GM18951 (cell line): ENCODE measurements around the gene CA10.

ENCODE experiments used
- POLR2A ChIP-seq: IDR thresholded peaks from 4 replicates; pipeline ENCODE4 v1.6.1; 2011; ENCODE audit warnings: mild to moderate bottlenecking; ENCODE audit not compliant: insufficient read length, insufficient read depth; ENCODE audit errors: extremely low read depth
- in situ Hi-C: fragments of 300-500 bp; cut with MboI; formaldehyde crosslinking; loops from one replicate; pipeline ENCODE4 v1.12.0; 2022; ENCODE audit warnings: low sequenced_read_pairs, mixed read lengths, inconsistent platforms; ENCODE audit not compliant: unreplicated experiment

The CA10 gene

GRCh38 chr17:51761105-51761504 lies 397.4 kb downstream of the CA10 start:
- no peak for TF ChIP-seq POLR2A
- in situ Hi-C loops: loop anchor here (25.0 kb wide), 1 partner anchor 351 kb away; no protein-coding TSS in a partner anchor

- in situ Hi-C loops: loop anchor here (25.0 kb wide), 1 partner anchor 353 kb away; no protein-coding TSS in a partner anchor
- TF ChIP-seq POLR2A: no peak
Measured at GRCh38 chr17:51759260-51759659, 399.3 kb downstream of the CA10 start.

- in situ Hi-C loops: loop anchor here (25.0 kb wide), 1 partner anchor 361 kb away; no protein-coding TSS in a partner anchor
- TF ChIP-seq POLR2A: no peak
Measured at GRCh38 chr17:51751072-51751471, 407.4 kb downstream of the CA10 start.

- in situ Hi-C loops: no loop called here
- no peak for TF ChIP-seq POLR2A
Measured at GRCh38 chr17:51748749-51749604, 409.5 kb downstream of the CA10 start.

- TF ChIP-seq POLR2A: no peak
- in situ Hi-C loops: no loop called here
Measured at GRCh38 chr17:51746421-51746820, 412.1 kb downstream of the CA10 start.

GRCh38 chr17:51745993-51746392 lies 412.5 kb downstream of the CA10 start:
- in situ Hi-C loops: no loop called here
- no peak for TF ChIP-seq POLR2A

DNA sequence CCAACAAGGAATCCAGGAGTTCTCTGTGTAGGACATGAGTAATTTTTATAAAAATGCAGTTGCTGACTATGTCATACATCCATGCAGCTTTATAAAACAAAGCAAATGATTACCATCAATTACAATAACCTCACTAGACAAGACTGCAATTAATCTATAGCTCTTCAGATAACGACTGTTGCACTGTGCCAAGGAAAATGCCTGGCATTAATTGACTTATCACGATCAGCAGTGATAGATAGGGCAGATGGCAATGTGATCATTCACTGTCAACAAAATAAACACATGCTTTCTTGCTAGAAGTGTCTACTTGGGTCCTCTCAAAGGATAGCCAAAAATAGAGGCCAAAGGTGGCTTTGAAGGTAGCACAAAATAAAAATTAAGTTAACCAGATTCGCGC lies 415.0 kb downstream of the CA10 start:
- in situ Hi-C loops: no loop called here
- TF ChIP-seq POLR2A: no peak

- in situ Hi-C loops: no loop called here
- no peak for TF ChIP-seq POLR2A
Measured at GRCh38 chr17:51742571-51742970, 415.9 kb downstream of the CA10 start.

DNA sequence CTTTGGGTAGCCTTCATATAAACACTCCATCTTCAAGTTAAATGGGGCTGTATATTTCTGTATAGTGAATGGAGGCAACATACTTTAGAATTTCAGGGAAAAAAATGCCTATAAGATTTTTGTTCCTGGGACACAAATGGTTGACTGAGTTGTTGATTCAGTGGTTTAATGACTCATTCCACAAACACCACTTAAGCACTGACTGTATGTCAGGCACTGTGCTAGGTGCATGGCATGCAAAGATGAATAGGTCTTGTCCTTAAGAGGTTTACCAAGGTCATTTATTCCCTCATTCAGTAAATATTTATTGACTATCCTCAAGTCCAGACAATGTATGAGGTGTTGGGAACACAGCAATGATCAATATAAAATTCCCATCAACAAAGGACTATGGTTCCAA lies 417.1 kb downstream of the CA10 start:
- in situ Hi-C loops: no loop called here

DNA sequence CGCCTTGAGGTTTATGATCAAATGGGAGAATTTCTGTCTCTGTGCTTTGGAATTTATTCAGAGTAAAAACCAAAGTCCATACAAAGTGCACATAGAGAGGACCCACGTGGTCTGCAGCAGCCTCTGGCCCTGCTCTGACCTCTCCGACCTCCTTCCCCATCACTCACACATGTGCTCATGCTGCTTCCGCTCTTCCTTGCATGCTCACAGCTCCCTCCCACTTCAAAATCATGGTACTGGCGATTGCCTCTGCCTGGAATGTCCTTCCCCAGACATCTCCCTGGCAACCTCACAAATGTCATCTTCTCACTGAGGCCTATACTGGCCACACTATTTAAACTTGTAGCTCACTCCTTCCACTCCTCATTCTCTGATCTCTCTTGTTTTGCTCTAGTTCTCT lies 418.0 kb downstream of the CA10 start:
- in situ Hi-C loops: no loop called here
- TF ChIP-seq POLR2A: no peak

More for the DNA sequence above, 417.1 kb downstream of the CA10 start:
- TF ChIP-seq POLR2A: no peak

DNA sequence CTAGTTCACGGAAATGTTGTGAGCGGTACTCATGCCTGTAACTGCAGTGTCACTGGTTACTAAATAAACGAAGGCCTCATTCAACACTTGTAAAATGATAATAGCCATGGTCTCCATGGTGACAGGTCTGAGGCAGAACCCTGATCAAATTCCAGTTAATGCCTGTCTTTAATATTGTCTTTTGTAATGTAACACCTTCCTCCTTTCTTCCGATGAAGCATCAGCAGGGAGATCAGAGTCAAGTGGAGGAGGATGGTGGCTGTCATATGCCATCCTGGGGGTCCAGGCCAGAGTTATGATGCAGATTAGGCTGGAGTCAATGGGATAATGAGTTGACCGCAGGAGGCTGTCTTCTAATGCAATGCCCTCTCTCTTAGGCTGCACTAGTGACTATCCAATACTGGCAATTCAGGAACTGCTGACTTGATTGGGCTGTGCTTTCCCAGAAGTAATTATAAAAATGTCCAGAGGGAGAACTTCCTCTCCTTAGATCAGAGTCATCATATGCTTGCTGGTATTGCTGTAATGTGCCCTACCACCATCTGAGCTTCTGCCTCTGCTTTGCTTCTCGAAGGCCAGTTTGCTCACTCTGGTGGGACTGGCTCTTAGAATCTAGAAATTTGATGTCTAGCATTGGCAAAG lies 419.1 kb downstream of the CA10 start:
- TF ChIP-seq POLR2A: no peak
- in situ Hi-C loops: no loop called here

GRCh38 chr17:51736356-51736755 lies 422.2 kb downstream of the CA10 start:
- TF ChIP-seq POLR2A: no peak
- in situ Hi-C loops: no loop called here

DNA sequence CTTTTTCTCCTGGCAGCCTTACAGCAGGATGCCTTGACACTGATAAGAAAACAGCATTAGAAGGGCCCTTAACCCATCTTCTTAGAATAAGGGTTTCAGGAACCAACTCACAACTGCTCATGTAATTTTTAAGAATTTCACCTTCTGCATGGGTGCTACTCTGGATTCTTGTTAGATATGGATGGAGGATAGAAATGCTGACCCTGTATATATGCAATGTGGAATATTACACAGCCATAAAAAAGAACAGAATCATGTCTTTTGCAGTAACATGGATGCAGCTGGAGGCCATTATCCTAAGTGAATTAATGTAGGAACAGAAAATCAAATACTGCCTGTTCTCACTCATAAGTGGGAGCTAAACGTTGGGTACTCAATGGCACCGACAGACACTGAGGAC lies 423.5 kb downstream of the CA10 start:
- in situ Hi-C loops: no loop called here
- TF ChIP-seq POLR2A: no peak

- in situ Hi-C loops: no loop called here
- TF ChIP-seq POLR2A: no peak
Measured at GRCh38 chr17:51734462-51734861, 424.1 kb downstream of the CA10 start.

- in situ Hi-C loops: no loop called here
- TF ChIP-seq POLR2A: no peak
Measured at GRCh38 chr17:51733166-51733565, 425.3 kb downstream of the CA10 start.
